Activated CD8-positive, alpha-beta memory T cell treated with anti-CD3 and anti-CD28 coated beads, Interleukin-2, amount 10 ng/mL, durations not matched to agents 7 days and 5 days (primary cell): ENCODE results near the gene GRIN2A. TPM values are rescaled to one million over a fixed set of nuclear protein-coding genes. Genes with fewer than 3 reads are reported as not detected.

ENCODE experiments used
- ATAC-seq: fragments of 150-1000 bp; cut with Tn5 transposase; one replicate; pipeline ENCODE4 v1.10.0; 2021; ENCODE audit warnings: moderate library complexity
- CTCF ChIA-PET: fragments of 350-600 bp; sonication (Branson Sonifier 250); formaldehyde crosslinking; loops from one replicate; lab custom pipeline; 2021; ENCODE audit warnings: antibody characterized with exemption; lab: Charles Lee
- DNase-seq: peaks from one replicate; pipeline ENCODE4 v3.0.0-alpha.2; 2020
- H3K27ac Mint-ChIP-seq: one replicate; pipeline ENCODE4 v1.8.0; 2021; ENCODE audit warnings: mild to moderate bottlenecking, mixed read lengths
- H3K27me3 Mint-ChIP-seq: one replicate; pipeline ENCODE4 v1.8.0; 2021; ENCODE audit warnings: mixed read lengths
- H3K36me3 Mint-ChIP-seq: one replicate; pipeline ENCODE4 v1.8.0; 2021; ENCODE audit warnings: mild to moderate bottlenecking, mixed read lengths
- H3K4me1 Mint-ChIP-seq: one replicate; pipeline ENCODE4 v1.8.0; 2021; ENCODE audit warnings: mixed read lengths
- H3K4me3 Mint-ChIP-seq: one replicate; pipeline ENCODE4 v1.8.0; 2021; ENCODE audit warnings: mild to moderate bottlenecking, moderate library complexity, mixed read lengths
- H3K9me3 Mint-ChIP-seq: one replicate; pipeline ENCODE4 v1.8.0; 2022; ENCODE audit warnings: low read depth, mixed read lengths
- total RNA-seq, 2 experiments: library from RNA; stranded (reverse); gene quantifications; one replicate each; pipeline ENCODE4 v1.2.3, GENCODE V29; 2021

GRIN2A gene
- total RNA-seq, 2 experiments from 2014 or later: not detected

- peaks cover 2% of the 10 kb centered on the region for H3K9me3 Mint-ChIP-seq
- H3K27ac Mint-ChIP-seq: no peak overlapping the region
- ATAC-seq (no peak), DNase-seq (no peak)
- no peaks in the 10 kb centered on the region for H3K36me3 Mint-ChIP-seq
- H3K27me3 Mint-ChIP-seq: no peaks in the 10 kb centered on the region
- CTCF ChIA-PET: no interaction called here
- no peaks in the 10 kb centered on the region for H3K4me1 Mint-ChIP-seq
- H3K4me3 Mint-ChIP-seq: no peak overlapping the region
Measured at GRCh38 chr16:9736547-9736946, 445.7 kb downstream of the GRIN2A start.

DNA sequence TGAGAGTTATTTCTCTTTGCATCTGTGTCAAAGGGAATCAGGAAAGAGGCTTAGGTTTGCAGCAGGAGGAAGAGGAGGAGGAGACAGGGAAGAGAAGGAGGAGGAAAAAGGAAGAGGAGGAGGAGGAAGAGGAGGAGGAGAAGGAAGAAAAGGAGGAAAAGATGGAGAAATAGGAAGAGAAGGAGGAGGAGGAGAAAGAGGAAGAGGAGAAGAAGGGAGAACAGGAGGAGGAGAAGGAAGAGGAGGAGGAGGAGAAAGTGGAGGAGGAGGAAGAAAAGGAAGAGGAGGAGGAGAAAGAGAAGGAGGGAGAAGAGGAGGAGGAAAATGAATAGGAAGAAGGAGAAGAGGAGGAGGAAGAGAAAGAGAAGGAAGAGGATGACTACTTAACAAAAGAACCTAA, 459.1 kb downstream of the GRIN2A start:
- DNase-seq: no peak
- H3K4me3 Mint-ChIP-seq: no peak overlapping the region
- peaks cover 3% of the 10 kb centered on the region for H3K9me3 Mint-ChIP-seq
- no peaks in the 10 kb centered on the region for H3K4me1 Mint-ChIP-seq
- ATAC-seq: no peak
- H3K27ac Mint-ChIP-seq: no peak overlapping the region
- H3K36me3 Mint-ChIP-seq: no peaks in the 10 kb centered on the region
- CTCF ChIA-PET: no interaction called here
- H3K27me3 Mint-ChIP-seq: no peaks in the 10 kb centered on the region

- H3K4me1 Mint-ChIP-seq: no peaks in the 10 kb centered on the region
- H3K27me3 Mint-ChIP-seq: no peaks in the 10 kb centered on the region
- no peak overlapping the region for H3K27ac Mint-ChIP-seq
- H3K9me3 Mint-ChIP-seq: peaks cover 2% of the 10 kb centered on the region
- CTCF ChIA-PET: no interaction called here
- DNase-seq (no peak), ATAC-seq (no peak)
- H3K4me3 Mint-ChIP-seq: no peak overlapping the region
- H3K36me3 Mint-ChIP-seq: no peaks in the 10 kb centered on the region
Measured at GRCh38 chr16:9713907-9714306, 468.3 kb downstream of the GRIN2A start.

DNA sequence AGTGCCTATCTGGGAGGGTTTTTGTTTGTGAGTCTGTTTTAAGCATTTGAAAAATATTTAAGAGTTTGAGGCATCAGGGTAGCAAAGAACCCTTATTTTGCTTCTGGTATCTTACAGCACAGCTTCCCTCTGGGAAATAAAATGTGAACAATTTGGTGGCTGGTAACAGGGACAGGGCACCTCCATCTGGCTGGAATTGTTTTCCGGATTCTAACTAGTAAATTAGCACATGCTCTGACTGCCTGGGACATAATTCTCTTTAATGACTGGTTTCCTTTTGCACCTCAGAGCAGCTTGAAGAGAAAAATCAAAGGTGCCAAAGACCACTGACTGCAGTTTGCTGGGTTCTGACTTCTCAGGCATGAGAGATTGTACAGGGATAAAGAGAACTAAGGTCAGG, 469.1 kb downstream of the GRIN2A start:
- CTCF ChIA-PET: no interaction called here
- Mint-ChIP-seq H3K4me3 (no peak overlapping the region), H3K36me3 (no peaks in the 10 kb centered on the region), H3K4me1 (no peaks in the 10 kb centered on the region), H3K27me3 (no peaks in the 10 kb centered on the region), H3K27ac (no peak overlapping the region), H3K9me3 (peaks cover 2% of the 10 kb centered on the region)
- DNase-seq: no peak
- no peak for ATAC-seq

DNA sequence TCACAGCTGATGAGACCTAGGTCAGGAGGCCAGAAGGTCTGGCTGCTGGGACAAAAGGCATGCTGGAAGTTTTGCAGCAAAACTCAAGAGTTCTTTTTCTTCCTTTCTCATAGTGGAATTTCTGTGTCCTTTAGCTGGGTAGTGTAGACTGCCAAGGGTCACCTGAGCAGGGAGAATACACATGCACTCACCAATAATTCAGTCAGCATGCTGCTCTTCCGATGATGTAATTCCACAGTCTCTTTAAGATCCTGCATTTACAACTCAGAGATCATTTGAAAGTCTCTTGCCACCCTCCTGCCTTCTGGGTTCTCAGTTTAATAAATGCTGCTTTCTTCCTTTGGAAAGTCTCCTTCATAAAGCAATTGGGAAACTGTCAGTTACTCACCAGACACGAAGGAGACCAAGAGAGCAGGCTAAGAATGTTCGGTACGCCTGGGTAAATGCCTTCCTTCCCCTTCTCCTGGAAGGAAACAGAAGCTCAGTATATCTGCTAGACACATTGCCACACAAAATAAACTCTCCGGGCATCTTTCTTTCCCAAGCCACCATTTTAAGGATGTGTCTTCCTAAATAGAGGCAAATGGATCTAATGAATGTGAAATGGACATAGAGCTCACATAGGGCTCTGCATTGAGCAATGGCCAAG, 473.1 kb downstream of the GRIN2A start:
- Mint-ChIP-seq H3K4me1 (no peaks in the 10 kb centered on the region), H3K4me3 (no peak overlapping the region), H3K9me3 (peaks cover 4% of the 10 kb centered on the region), H3K36me3 (no peaks in the 10 kb centered on the region), H3K27ac (no peak overlapping the region), H3K27me3 (no peaks in the 10 kb centered on the region)
- DNase-seq (no peak), ATAC-seq (no peak)
- CTCF ChIA-PET: no interaction called here

- no peaks in the 10 kb centered on the region for H3K36me3 Mint-ChIP-seq
- H3K27me3 Mint-ChIP-seq: no peaks in the 10 kb centered on the region
- H3K9me3 Mint-ChIP-seq: peaks cover 4% of the 10 kb centered on the region
- CTCF ChIA-PET: no interaction called here
- no peaks in the 10 kb centered on the region for H3K4me1 Mint-ChIP-seq
- no peak overlapping the region for H3K4me3 Mint-ChIP-seq
- ATAC-seq: no peak
- no peak for DNase-seq
- H3K27ac Mint-ChIP-seq: no peak overlapping the region
Measured at GRCh38 chr16:9706217-9706836, 475.9 kb downstream of the GRIN2A start.

- H3K9me3 Mint-ChIP-seq: peaks cover 4% of the 10 kb centered on the region
- CTCF ChIA-PET: no interaction called here
- H3K27ac Mint-ChIP-seq: no peak overlapping the region
- H3K36me3 Mint-ChIP-seq: no peaks in the 10 kb centered on the region
- H3K4me1 Mint-ChIP-seq: no peaks in the 10 kb centered on the region
- H3K27me3 Mint-ChIP-seq: no peaks in the 10 kb centered on the region
- no peak for DNase-seq
- ATAC-seq: no peak
- no peak overlapping the region for H3K4me3 Mint-ChIP-seq
Measured at GRCh38 chr16:9703731-9704130, 478.5 kb downstream of the GRIN2A start.

Other genes starting within 250 kb of the GRIN2A start
- 10 to 100 TPM; 17.7 to 18.7 TPM for gene ATF7IP2, start 203.6 kb upstream of the GRIN2A start, total RNA-seq